CD4-positive, alpha-beta T cell treated with Interleukin-1 beta for 1 hour (primary cell): Measurements from ENCODE around the gene RNF144B.

Source experiments
- DNase-seq, 2 donors: peaks; one replicate each; pipeline ENCODE4 v3.0.0-alpha.2; 2020 to 2022

RNF144B gene

DNA sequence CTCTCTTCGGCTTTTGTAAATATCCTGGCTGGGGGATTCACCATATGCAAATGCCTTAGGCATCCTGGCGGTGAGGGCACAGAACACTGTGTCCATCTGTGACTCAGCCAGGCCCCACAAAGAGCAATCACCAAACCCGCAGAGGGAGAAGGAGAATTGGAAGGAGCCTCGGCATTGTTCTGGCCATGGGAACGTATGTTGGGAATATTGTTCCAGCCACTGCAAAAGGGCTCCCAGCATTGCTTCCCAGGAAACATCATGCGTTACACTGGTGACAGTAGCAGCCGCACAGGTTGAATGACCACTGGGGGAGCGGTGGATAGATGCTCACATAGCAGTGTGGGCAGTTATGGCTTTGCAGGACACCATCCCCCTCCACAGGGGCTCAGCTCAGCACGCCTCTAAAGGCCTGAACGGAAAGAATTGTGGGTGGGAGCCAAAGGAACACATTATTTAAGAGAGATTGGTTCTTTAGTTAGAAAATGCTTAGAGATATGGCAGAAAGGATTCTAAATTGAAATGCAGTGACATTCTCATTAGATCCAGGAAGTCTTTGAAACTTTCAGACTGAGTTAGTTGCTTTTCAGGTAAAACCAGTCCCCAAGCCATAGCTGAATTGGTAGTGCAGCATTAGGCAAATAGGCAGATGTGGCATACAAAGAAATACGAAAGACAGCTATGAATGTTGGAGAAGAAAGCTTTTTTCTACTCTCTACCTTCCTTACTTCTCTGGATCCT, 104.3 kb downstream of the RNF144B start:
- no peak for DNase-seq

DNA sequence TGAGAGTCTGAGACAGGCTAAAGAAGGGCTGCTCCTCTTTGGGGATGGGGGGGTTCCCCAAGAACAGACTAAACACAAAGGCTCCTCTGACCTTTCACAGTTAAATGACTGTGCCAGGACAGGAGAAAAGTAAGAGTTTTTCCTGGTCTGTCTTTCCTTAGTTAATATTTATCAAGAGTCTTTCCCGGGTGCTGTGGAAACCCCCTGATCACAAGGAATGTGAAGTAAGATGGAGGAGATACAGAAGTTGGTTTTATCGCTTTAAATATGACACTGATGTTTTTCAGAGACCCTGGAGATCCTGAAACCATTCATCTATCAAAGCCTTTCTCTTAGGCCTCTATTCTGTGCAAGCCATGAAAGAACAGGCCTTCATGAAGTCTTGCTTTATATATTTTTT, 105.8 kb downstream of the RNF144B start:
- no peak for DNase-seq

DNA sequence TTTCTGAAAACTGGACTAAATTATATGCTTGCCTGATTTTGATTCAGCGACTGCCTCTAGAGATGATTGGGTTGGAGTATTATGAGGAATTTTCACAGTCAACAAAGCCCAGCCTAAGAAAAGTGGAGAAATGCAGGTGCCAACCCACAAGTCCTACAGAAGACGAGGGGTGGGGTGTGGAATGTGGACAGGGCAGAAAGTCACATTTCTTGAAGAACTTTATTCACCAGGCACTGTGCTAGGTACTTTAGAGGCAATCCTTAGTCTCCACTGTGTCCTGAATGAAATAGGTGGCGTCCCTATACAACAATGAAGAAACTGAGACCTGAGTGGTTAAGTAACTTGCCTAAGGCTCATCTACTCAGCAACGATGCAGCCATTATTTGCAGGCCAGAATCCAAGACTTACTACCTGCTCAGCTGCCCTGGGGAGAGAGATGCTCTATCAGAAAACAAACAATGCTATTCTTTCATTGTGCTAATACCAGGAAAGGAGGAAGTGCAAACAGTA, 106.3 kb downstream of the RNF144B start:
- DNase-seq, result no peak

DNA sequence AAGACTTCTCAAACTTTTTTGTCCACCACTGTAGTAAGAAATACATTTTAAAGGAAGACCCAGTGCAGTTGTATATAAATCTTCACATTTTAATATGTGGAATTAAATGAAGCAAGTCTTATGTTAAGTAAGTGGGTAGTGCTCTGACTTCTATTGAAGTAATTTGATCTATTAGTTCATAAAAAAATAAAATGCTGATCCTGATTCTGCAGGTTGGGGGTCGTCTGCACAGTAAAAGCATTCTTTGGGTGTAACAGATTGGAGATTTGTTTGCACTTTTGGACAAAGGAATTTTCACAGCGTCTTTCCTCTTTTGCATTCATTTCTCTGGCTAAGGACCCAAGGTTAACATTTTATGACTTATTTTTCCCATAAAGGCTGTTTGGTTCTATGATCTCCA, 106.8 kb downstream of the RNF144B start:
- DNase-seq, result no peak

DNA sequence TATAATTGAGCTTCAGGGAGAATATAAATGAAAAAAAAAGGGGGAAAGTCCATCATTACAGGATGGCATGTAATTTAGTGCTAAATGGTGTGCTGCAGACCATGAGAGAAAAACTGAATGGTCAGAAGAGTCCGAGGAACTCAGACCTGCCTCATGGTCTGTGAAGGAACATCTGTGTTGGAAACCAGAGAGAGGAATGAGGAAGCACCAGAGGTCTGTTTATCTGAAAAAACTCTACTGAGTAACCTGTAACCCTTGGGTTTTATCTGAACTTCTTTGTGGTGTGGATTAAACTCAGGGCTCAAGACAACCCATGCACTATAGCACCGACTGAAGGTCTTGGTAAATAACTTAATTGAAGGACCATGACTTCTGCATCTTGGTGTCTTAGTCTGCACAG, 108.1 kb downstream of the RNF144B start:
- no peak for DNase-seq

DNA sequence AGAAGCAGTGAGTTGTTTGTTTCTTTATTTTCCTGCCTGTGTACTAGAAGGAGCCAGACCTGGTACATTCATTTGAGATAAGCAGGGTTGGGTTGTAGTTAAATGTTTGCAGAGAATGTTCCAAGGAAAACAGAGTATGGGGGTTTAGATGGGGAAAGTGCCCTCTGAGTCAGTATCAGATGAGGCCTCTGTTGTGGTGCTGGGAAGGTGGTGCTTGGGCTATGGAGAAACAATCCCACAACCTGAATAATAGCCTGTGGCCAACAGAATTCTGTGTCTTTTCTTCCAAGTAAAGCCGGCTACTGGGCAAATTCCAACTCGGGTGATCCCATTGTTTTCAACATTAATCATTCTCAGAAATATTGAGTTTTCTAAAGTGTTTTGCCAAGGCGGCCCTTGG, 109.3 kb downstream of the RNF144B start:
- no peak for DNase-seq

DNA sequence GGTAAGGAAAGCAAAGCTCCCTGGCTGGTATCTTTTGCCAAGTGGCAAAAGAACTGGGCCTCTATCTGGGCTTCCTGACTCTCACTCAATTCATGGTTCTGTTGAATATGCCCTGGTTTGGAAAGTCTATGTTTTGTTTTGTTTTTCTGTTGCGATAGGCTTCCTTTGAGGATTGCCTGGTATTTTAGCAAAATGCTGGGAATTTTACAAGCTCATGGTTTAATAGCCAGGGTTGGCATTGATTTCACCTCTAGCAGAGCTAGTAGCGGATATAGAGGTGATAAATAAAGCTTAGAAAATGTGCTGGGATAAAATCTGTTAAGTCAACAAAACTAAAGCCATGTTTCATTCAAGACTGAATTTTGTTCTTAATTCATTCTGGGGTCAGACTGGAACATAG, 109.9 kb downstream of the RNF144B start:
- no peak for DNase-seq

DNA sequence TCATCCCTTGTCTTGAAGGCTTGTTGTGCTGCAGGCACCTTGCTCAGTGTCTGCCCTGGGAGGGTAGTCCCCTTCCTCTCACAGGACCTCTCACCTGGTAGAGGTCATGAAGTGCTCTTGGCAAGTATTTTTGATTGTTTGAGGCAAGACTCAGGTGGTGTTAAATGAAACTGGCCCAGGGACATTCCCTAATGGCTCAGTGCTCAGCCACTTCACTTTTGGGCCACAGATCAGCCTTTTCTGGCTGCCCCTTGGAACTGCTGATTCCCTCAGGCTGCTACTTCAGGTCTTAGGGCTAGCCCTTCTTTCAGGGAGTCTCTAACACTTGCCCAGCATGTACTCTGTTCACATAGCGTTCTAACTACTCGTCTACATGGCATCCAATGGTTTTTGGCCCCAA, 111.3 kb downstream of the RNF144B start:
- DNase-seq, result no peak

DNA sequence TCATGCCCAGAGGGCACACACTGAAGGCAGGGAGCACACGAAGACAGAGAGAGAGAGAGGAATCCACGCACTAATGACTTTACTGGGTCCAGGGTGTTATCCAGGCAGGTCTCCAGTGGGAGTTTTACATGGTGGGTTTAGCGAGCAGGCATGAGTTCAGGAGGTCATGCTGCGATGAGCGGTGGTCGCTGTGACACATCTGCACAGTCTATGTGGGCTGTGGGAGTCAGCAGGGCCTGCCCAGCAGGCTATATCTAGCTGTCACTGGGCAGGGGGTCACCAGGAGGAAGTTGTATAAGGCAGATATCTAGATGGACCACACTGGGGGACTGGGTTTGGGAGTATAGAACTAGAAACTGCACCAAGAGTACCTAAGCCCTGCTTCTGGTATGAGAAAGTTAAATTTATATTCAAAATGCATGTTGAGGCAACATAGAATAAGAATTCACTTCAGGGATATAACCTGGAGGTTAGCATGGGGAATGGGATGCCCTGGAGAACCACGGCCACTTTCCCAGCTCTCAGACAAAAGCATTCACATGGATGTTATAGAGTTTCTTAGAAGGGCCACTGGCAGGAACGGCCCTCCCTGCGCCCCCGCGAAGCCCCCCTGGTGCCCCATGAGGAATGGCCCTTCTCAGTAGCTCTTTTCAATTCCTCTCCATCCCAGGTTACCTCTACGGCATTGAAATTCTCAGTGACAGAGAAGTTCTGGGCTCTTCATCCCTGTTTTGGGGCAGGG, 113.9 kb downstream of the RNF144B start:
- no peak for DNase-seq

DNA sequence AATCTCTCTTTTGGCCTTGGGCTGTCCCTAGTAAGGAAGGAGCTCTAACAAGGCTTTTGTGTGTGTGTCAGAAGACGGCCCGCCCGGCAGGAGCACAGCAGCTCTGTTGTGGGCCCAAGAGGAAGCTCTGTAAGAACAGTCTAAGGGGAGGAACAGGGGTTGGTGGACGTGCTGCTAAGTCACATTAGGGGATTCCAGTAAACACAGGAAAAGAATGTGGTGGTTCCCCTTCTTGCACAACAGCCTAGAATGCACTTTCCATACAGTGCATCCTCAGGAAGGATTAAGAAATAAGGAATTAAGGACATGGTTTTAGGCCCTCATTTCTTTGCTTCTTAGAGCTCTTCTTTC, 114.5 kb downstream of the RNF144B start:
- peak; percentile 15 to 75 for DNase-seq

DNA sequence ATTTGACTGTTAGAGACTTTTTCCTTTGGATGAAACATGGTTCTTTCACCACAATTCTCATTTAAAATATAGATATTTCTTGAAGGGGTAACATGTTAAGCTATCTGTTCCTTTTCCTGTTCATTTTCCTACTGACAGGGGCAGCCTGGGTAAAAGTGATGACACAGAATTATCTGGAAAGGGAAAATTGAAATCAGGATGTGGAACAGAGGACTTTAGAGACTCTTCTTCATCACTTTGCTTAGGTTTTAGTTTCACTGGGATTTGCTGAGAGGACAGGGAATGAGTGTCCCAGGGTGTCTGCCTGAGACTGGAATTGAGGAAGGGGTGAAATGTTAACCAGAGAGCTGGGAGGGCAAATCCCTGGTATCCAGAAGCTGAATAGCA, 116.0 kb downstream of the RNF144B start:
- no peak for DNase-seq

DNA sequence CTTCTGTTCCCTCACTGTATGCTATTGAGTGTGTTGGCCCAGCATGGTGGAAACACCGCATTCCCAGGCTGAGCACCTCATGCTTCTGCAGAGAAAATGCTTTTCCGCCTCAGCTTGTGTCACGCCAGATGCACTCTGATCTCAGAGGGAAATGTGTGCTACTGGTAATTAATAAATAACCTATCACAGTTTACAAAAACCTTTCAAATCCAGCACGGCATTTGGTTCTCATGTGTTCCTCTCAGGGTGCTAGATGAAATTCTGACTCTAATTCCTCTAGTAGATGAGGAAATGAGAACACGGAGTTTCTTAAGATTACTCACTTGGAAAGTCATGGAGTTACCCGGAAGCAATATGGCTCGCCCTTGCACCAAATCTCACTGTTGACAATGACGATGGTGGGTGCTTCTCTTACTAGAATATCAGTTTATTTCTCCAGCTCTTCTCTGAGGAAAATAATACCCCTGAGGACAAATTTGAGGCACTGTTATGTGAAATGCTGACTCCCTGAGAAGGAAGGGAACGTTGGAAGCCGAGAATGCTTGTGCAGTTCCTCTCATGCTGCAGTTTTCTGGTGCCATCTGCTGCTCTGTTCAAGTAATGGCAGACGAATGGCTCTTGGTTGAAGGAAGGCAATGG, 116.6 kb downstream of the RNF144B start:
- peak; percentile 41 to 51 for DNase-seq

DNA sequence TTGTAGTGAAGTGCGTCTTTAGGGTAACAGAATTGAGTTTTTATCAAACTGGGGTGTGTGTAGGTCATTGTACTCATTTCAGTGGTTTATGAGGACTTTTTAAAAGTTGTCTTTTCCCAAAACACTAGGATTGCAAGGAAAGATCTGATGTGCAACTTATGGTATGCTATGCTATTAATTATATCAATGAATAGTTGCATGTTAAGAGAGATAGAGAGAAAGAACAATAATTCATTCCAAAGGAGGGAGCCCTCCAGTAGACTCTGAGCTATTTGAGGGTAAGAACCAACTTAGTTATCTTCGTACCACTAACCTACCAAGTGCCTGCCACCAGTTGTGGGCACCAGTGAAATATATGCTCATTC, 117.1 kb downstream of the RNF144B start:
- DNase-seq, result no peak

DNA sequence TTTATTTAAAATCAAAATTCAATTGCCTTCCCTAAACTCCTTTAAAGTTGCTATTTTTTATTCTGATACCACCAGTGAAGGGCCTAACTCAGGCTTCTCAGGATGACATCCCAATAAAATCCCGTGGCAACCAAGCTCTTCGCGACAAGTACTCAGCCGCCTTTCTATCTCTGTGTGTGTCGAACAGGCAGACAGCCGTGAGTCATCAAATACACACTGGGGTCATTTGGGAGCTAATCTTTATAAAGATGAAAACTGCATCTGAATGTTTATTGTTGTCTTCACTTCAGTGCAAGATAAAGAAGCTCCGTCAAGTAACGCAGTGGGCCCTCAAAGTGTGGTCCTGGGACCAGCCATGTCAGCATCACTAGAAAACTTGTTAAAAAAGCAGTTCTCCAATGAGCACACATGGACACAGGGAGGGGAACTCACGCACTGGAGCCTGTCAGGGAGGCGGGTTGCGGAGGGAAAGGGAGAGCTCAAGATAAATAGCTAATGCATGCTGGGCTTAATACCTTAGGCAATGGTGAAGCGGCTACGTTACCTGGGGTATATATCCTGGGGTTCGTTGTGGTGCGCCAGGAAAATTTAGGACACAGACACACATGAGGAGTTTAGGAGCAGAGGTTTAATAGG, 119.3 kb downstream of the RNF144B start:
- no peak for DNase-seq

DNA sequence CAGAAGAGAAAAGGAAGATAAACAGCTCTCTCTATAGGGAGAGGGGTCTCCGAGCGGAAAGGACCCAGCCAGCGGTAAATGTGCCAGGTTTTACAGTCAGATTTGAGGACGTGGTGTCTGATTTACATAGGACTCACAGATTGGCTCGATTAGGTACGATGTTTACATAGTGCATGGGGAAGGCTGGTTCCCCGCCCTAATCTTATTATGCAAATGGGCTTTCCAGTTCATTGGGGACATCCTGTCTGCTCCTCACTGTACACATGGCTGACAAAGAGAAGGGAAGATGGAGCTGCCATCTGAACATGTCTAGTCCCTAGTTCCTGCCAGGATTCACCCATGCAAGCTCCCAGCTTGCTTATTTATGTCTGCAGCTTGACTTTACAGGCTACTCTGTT, 119.9 kb downstream of the RNF144B start:
- no peak for DNase-seq

DNA sequence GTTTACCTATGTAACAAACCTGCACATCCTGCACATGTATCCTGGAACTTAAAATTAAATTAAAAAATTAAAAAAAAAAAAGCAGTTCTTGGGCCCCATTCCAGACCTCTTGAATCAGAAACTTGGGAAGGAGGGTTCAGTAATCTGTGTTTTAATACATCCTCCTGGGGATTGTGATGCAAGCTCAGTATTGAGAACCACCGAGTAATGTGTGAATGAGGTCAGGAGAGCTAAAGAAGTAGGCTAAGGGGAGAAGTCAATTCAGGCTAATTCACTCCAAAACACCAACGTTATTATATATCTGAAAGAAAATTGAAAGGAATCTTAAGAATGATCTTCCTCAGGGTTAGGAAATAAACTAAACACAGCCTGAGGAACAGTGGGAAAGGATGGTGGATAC, 120.4 kb downstream of the RNF144B start:
- no peak for DNase-seq

DNA sequence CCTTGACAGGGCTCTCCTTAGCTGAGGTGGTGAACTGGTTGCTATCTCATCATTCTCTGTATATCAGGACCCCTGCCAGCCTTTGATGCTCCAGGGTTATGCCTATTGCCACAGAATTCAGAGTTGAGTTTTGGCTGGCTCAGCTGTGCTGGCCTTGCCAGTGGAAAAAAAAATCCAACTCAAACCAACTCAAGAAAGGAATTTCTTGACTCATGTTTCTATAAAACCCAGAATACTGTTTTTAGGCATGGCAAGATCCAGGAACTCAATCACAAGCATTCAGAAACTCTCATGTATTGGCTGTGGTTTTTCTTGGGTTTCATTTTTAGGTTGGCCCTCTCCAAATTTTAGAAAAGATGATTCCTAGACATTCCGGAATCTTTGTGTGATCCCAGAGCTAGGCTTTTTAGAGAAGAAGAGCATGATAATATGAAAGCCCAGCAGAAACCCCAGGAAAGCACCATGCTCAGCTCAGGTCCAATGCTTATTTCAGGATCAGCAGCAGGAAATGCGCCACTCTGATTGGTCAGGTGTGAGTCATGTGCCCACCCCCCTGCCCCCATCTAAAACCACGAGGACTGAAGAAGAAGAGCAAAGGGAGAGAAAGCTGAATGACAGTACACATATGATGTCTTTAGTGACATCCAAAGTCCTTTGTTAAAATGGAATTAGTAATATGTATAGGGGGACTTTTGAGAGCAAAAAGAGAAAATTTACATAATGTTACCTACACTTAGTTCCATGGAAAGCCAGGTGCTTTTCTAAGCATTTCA, 122.9 kb downstream of the RNF144B start:
- no peak for DNase-seq

DNA sequence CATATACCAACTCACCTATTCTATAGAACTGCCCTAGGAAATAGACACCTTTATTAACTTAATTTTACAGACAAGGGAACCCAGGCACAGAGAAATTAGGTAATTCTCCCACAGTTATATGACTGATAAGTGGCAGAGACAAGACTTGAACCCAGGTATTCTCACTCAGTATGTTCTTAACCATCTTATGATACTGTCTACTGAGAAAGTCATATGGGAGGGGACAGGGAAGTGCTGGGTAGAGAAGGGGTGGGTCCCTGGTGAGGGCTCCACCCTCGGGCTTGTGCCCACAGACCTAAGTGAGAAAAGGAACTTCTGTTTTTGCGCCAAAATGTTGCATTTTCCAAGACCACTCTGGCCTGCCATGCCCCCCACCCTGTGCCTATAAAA, 123.5 kb downstream of the RNF144B start:
- DNase-seq, result no peak

DNA sequence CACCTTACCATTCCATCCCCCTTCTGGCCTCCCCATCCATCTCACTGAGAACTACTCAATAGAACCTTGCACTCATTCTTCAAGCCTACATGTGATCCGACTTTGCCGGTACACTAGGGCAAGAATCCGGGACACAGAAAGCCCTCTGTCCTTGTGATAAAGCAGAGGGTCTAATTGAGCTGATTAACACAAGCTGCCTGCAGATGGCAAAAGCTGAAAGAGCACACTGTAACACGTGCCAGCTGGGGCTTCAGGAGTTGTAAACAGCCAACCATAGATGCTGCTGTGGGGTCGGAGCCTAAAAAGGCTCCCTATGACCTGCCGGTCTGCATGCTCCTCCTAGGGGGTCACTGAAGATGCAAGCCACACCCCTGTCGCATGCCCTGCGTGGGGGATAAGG, 124.1 kb downstream of the RNF144B start:
- DNase-seq, result no peak

DNA sequence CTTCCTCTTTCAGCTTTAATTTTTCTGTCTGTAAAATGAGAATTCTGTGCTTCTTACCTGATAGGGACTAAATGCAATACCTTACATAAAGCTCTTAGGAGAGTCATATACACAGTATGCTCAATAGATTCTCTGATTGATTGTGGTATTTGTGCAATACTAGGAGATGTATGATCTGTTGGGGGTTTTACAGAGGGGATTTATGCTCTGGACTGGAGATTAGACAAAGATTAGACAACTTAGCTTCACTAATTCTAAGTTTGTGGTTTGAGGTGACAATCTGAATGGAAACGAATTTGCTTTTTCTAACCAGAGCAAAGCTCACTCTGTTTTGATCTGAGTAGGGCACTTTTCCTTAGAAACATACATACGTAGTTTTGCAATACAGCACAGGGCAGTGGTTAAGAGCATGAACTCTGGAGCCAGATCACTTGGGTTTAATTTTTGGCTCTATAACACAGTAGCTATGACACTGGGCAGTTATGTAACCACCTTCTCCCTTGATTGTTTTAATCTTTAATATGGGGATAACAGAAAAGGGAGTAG, 126.2 kb downstream of the RNF144B start:
- no peak for DNase-seq

DNA sequence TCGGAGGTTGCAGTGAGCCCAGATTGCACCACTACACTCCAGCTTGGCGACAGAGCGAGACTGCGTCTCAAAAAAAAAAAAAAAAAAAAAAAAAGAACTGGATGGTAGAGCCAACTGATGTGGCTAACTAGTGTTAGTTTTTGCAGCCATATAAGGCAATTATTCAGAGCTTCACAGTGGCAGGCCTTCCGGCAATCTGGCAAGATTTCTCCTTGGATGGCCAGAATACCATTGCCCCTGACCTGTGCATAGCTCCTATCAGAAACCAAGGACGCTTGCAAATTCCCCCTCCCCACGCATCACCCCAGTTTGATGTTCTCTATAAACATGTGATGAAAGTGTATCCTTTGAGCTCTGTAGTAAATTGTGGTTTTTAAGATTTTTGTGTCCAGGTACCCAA, 127.0 kb downstream of the RNF144B start:
- no peak for DNase-seq

DNA sequence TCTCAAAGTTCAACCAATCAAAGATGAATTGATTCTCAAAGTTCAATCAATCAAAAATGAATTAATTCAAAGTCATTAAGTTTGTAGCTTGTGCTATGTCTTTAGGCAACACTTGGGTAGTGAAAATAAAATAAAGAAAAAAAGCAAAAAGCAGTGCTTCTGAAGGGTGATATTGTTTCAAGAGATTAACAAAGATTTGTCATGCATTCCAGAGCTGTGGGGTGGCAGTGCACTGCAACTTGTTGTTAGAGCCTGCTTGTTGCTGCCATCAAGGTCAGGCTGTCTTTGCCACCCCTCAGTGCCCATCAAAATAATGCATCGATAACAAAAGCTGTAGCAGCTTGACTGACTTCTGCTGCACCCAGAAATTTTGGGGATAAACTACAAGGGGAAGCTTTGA, 128.6 kb downstream of the RNF144B start:
- DNase-seq, result no peak
